Mucosa of descending colon (tissue), 3 donors: ENCODE data around the gene KCNJ12. TPM values are rescaled to one million over a fixed set of nuclear protein-coding genes. Genes with fewer than 3 reads are reported as not detected.
A peak's percentile ranks its signal among the peaks of the same experiment; 100 is the strongest.

Experiments
- ATAC-seq: fragments of 200-7000 bp; cut with Tn5 transposase; one replicate; pipeline ENCODE4 v1.9.1; 2020; ENCODE audit warnings: mild to moderate bottlenecking, moderate library complexity
- DNase-seq, 3 donors: peaks; one replicate each; pipeline ENCODE4 v3.0.0-alpha.2; 2020
- H3K36me3 ChIP-seq: fragments of 200-600 bp; one replicate; pipeline ENCODE4 v1.8.0; 2021; ENCODE audit warnings: low read depth, mild to moderate bottlenecking
- H3K4me1 ChIP-seq: fragments of 200-600 bp; one replicate; pipeline ENCODE4 v1.8.0; 2021; ENCODE audit warnings: low read depth, mild to moderate bottlenecking
- H3K4me3 ChIP-seq: fragments of 200-600 bp; one replicate; pipeline ENCODE4 v1.8.0; 2021; ENCODE audit warnings: mild to moderate bottlenecking
- H3K9me3 ChIP-seq: fragments of 200-600 bp; one replicate; pipeline ENCODE4 v1.8.0; 2021; ENCODE audit warnings: mild to moderate bottlenecking
- CTCF ChIP-seq: fragments of 200-600 bp; IDR thresholded peaks from one replicate; pipeline ENCODE4 v1.8.0; 2022; ENCODE audit warnings: antibody characterized with exemption, mild to moderate bottlenecking
- intact Hi-C, 2 donors: fragments of 100-400 bp; cut with DNase I in 1 of 2; cut with micrococcal nuclease in 1 of 2; formaldehyde crosslinking; loops; one replicate each; pipeline versions ENCODE4 v1.11.0 to v1.11.1; 2022; cut with DNase I, micrococcal nuclease
- total RNA-seq, 3 donors: library from RNA; stranded (reverse); fragmentation: NEBNext Ultra II Directional in 2 of 3; extraction: Animal tissue kit (Norgen Biotek cat#: 25700) in 2 of 3; gene quantifications; one replicate each; pipeline versions ENCODE4 v1.2.1 to v1.2.4, GENCODE V29; 2021 to 2023
- donor health status: DM: no; HTN: no; CAD: no; lungs with moderate emphysema.
- donor health status: DM: no; HTN: no; CAD: no.
- donor health status: DM: no; HTN: yes; CAD: no.

KCNJ12 gene
- total RNA-seq, 3 donors from 2014 or later = 0.67 to 1.9 (median 1.1) TPM

DNA sequence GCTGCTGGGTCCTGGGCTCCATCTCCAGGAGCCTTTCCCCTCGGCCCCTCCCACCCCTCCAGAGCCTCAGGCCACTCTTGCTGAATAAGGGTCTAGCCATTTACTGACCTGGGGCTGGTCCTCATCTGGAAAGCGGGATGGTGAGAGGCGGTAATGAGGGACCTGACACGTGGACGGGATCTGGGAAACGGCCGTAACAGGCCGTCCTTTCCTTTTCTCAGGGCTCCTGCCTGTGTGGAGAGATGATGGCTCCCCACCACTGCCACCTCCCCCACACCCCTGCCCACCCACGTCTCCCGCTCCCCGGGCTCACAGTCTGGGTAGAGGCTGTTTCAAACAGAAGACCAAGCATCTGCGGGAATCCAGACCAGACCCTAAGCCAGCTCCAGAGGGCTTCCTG is 20.6 kb upstream of the KCNJ12 start:
- Histone ChIP-seq H3K4me1 (no peaks in the 10 kb centered on the region), H3K36me3 (no peaks in the 10 kb centered on the region), H3K9me3 (no peaks in the 10 kb centered on the region), H3K4me3 (no peak overlapping the region)
- DNase-seq = peak in 1 of 3 donors; percentile 25
- intact Hi-C loops = no loop called here
- no peak for TF ChIP-seq CTCF
- ATAC-seq = no peak

DNA sequence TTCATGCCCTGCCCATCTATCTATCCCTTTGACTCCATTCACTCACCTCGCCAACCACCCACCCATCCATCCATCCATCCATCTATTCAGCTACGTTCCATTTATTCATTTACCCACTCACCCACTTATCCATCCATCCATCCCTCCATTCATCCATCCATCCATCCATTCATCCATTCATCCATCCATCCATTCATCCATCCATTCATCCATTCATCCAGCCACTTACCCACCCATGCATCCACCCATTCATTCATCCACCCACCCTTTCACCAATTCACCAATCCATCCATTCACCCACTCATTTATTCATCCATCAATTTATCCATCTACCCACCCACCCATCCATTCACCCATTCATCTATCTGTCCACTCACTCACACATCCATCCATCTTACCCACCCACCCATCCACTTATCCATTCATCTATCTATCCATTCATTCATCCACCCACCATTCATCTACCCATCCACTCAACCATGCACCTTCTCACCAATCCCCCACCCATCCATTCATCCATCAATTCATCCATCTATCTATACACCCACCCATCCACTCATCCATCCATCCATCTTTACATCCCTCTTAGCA is 19.5 kb upstream of the KCNJ12 start:
- no peak for TF ChIP-seq CTCF
- DNase-seq = no peak
- Histone ChIP-seq H3K36me3 (no peaks in the 10 kb centered on the region), H3K4me1 (no peaks in the 10 kb centered on the region), H3K4me3 (no peak overlapping the region), H3K9me3 (no peaks in the 10 kb centered on the region)
- intact Hi-C loops = no loop called here
- no peak for ATAC-seq

GRCh38 chr17:21357281-21357680 is 18.9 kb upstream of the KCNJ12 start:
- Histone ChIP-seq H3K9me3 (no peaks in the 10 kb centered on the region), H3K36me3 (no peaks in the 10 kb centered on the region), H3K4me1 (no peaks in the 10 kb centered on the region), H3K4me3 (no peak overlapping the region)
- DNase-seq (peak in 1 of 3 donors; percentile 17), ATAC-seq (no peak)
- TF ChIP-seq CTCF = no peak
- intact Hi-C loops = no loop called here

DNA sequence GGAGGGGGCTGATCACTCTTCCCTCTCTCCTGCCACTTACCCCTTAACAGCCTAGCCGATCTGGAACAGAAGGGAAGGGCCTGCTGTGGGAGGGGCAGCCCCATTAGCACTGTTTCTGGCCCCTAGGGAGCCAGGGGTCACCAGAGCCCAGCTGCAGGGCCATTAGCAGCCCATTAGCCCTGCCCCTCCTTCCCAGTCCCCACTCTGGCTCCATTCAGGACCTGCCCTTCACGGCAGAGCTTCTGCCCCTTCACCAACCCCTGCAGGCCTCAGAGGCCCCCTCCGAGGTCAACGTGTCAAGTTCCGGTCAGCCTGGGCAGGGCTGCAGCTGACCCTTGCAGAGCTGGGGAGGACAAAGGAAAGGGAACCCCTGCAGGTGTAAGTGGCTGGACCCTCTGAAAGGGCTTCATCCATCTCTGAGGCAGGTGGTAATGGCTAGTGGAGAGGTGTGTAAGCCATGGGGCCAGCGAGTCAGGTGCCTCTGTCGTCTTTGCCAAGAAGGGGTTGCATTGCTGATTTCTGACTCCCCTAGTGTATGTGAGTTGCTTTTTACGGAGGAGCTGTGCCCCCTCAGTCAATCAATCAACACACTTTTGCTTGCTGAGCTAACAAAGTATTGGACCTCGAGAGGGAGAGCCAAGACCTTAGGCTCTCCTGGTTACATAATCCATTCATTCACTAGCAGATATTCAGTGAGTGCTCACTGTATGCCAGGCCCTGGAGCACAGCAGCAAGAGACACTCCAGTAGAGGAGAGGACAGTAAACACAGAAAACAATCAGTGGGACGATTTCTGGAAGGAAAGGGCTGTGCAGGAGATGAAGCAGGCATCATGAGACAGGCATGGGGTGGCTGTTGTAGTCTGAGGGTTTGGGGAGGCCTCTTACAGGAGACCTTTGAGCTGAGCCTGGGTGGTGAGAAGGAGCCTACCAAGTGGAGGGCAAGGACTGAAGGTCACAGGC is 18.2 kb upstream of the KCNJ12 start:
- Histone ChIP-seq H3K9me3 (no peaks in the 10 kb centered on the region), H3K36me3 (no peaks in the 10 kb centered on the region), H3K4me3 (no peak overlapping the region), H3K4me1 (no peaks in the 10 kb centered on the region)
- no peak for TF ChIP-seq CTCF
- DNase-seq (peak in 1 of 3 donors; percentile 22), ATAC-seq (no peak)
- intact Hi-C loops = no loop called here

DNA sequence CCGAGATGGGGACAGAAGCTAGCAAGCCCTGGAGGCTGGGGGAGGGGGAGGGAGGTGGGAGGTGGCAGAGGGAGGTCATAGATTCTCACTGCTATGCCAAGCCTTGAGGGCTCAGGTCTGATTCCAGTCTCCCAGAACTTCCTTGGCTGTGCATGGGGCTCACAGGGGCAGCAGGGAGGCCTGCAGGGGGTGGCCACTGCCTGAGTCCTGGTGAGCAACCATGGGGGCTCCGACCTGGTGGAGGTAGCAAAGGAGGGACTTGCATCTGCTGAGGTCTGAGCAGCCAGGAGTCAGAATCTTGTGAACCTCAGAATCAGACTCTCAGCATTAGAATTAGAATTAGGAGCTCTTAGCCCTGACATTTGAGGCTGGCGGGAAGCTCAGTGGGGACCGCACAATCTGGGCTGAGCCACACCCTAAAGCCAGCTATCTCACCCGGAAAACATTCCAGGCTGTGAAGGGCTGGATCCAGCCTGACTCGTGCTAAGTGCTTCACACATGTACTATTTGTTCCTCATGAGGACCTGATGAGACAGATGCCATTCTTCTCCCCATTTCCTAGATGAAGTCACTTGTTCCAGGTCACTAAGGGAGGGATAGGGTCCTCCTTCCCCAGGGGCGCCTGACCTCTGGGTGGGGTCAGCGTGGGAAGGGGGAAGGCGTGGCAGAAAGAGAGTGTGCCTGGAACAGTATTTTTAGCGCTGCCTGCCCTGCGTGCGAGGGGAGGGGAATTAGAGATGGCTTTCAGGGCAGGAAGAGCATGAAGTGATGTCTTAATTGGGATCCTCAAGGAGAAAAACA is 17.3 kb upstream of the KCNJ12 start:
- ATAC-seq (peak; percentile 90), DNase-seq (peak in 2 of 3 donors; percentile 44 to 50)
- Histone ChIP-seq H3K4me3 (no peak overlapping the region), H3K9me3 (no peaks in the 10 kb centered on the region), H3K36me3 (no peaks in the 10 kb centered on the region), H3K4me1 (no peaks in the 10 kb centered on the region)
- no peak for TF ChIP-seq CTCF
- intact Hi-C loops = no loop called here
